ENCODE data around the gene AOPEP. TPM values are rescaled to one million over a fixed set of nuclear protein-coding genes. Genes with fewer than 3 reads are reported as not detected.

The AOPEP gene
- total RNA-seq, 1 experiment from 2014 or later, result 32.4 TPM

GRCh38 chr9:94680020-94680419, 46.5 kb upstream of the AOPEP start:
- H3K27me3 Mint-ChIP-seq (ENCODE audit: insufficient read depth, unreplicated experiment), result no peaks in the 10 kb centered on the region
- no peak overlapping the region for H3K4me3 Mint-ChIP-seq (ENCODE audit: unreplicated experiment)
- TF ChIP-seq, protein P1, sequence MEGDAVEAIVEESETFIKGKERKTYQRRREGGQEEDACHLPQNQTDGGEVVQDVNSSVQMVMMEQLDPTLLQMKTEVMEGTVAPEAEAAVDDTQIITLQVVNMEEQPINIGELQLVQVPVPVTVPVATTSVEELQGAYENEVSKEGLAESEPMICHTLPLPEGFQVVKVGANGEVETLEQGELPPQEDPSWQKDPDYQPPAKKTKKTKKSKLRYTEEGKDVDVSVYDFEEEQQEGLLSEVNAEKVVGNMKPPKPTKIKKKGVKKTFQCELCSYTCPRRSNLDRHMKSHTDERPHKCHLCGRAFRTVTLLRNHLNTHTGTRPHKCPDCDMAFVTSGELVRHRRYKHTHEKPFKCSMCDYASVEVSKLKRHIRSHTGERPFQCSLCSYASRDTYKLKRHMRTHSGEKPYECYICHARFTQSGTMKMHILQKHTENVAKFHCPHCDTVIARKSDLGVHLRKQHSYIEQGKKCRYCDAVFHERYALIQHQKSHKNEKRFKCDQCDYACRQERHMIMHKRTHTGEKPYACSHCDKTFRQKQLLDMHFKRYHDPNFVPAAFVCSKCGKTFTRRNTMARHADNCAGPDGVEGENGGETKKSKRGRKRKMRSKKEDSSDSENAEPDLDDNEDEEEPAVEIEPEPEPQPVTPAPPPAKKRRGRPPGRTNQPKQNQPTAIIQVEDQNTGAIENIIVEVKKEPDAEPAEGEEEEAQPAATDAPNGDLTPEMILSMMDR (IDR thresholded peaks at IDR 0.05; ENCODE audit: unreplicated experiment), result no peak
- no peaks in the 10 kb centered on the region for H3K9me3 Mint-ChIP-seq (ENCODE audit: unreplicated experiment)
- DNase-seq (ENCODE audit: unreplicated experiment), result no peak
- no TSS peak for BruUV-seq (replicated peaks)
- no peak overlapping the region for H3K27ac Mint-ChIP-seq (ENCODE audit: low read depth, unreplicated experiment)
- intact Hi-C loops (cut with micrococcal nuclease), result loop anchor here (5.0 kb wide), 1 partner anchor 1537 kb away; no protein-coding TSS in a partner anchor
- ChIA-PET CTCF (interaction anchor here (0.7 to 20.7 kb wide), 18 partner anchors 8 to 500 kb away, joined by 3 to 457 read pairs (median 8); no protein-coding TSS in a partner anchor), POLR2A (interaction anchor here (1.0 to 2.8 kb wide), 3 partner anchors 436 to 450 kb away, joined by 3 to 31 read pairs (median 5); no protein-coding TSS in a partner anchor)
- H3K4me1 Mint-ChIP-seq (ENCODE audit: insufficient read depth, unreplicated experiment), result peaks cover 2% of the 10 kb centered on the region
- peaks cover 10% of the 10 kb centered on the region for H3K36me3 Mint-ChIP-seq (ENCODE audit: insufficient read depth, unreplicated experiment)

GRCh38 chr9:94680621-94681020, 45.9 kb upstream of the AOPEP start:
- Mint-ChIP-seq H3K27me3 (ENCODE audit: insufficient read depth, unreplicated experiment) (no peaks in the 10 kb centered on the region), H3K4me3 (ENCODE audit: unreplicated experiment) (no peak overlapping the region), H3K4me1 (ENCODE audit: insufficient read depth, unreplicated experiment) (no peaks in the 10 kb centered on the region), H3K9me3 (ENCODE audit: unreplicated experiment) (no peaks in the 10 kb centered on the region), H3K27ac (ENCODE audit: low read depth, unreplicated experiment) (no peak overlapping the region), H3K36me3 (ENCODE audit: insufficient read depth, unreplicated experiment) (peaks cover 9% of the 10 kb centered on the region)
- BruUV-seq (replicated peaks), result no TSS peak
- intact Hi-C loops (cut with micrococcal nuclease), result loop anchor here (1.0 to 5.0 kb wide), 5 partner anchors 103 to 1537 kb away; no protein-coding TSS in a partner anchor
- POLR2A ChIA-PET, result interaction anchor here (0.6 to 2.8 kb wide), 7 partner anchors 18 to 488 kb away, joined by 3 to 31 read pairs (median 5); no protein-coding TSS in a partner anchor
- CTCF ChIA-PET, result interaction anchor here (0.6 to 20.7 kb wide), 43 partner anchors 7 to 876 kb away, joined by 3 to 457 read pairs (median 5); no protein-coding TSS in a partner anchor
- no peak for DNase-seq (ENCODE audit: unreplicated experiment)
- TF ChIP-seq, protein P1 (IDR thresholded peaks at IDR 0.05; ENCODE audit: unreplicated experiment), result no peak

GRCh38 chr9:94681508-94681907, 45.0 kb upstream of the AOPEP start:
- TF ChIP-seq, protein P1 (IDR thresholded peaks at IDR 0.05; ENCODE audit: unreplicated experiment), result peak; percentile 81
- Mint-ChIP-seq H3K4me3 (ENCODE audit: unreplicated experiment) (no peak overlapping the region), H3K27ac (ENCODE audit: low read depth, unreplicated experiment) (no peak overlapping the region), H3K36me3 (ENCODE audit: insufficient read depth, unreplicated experiment) (peaks cover 5% of the 10 kb centered on the region), H3K27me3 (ENCODE audit: insufficient read depth, unreplicated experiment) (no peaks in the 10 kb centered on the region), H3K9me3 (ENCODE audit: unreplicated experiment) (no peaks in the 10 kb centered on the region), H3K4me1 (ENCODE audit: insufficient read depth, unreplicated experiment) (no peaks in the 10 kb centered on the region)
- intact Hi-C loops (cut with micrococcal nuclease), result loop anchor here (1.0 to 5.0 kb wide), 5 partner anchors 102 to 1536 kb away; no protein-coding TSS in a partner anchor
- CTCF ChIA-PET, result interaction anchor here (0.5 to 20.7 kb wide), 58 partner anchors 8 to 1537 kb away, joined by 3 to 457 read pairs (median 4); partner anchors contain the start of gene AOPEP
- BruUV-seq (replicated peaks), result no TSS peak
- POLR2A ChIA-PET, result interaction anchor here (0.6 to 2.8 kb wide), 11 partner anchors 9 to 487 kb away, joined by 3 to 31 read pairs (median 4); no protein-coding TSS in a partner anchor
- peak; percentile 76 for DNase-seq (ENCODE audit: unreplicated experiment)

DNA sequence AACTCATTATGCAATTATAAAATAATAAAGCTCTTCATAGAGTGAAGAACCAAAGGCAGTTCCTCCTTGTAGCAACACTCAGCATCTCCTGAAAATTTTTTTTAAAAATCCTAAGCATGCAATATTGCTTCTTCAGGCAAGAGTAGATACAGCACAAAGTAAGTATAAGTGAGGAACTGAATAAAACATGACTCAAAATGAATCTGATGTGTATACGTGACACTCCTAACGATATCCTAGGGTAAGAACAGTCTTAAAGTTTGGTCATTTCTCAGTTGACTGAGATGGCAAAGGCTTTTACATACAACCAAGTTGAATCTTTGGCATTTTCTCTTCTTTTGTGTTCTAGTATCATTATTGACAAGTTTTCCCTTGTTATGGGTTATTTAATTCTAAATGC, 41.1 kb upstream of the AOPEP start:
- CTCF ChIA-PET, result interaction anchor here (20.7 kb wide), 1 partner anchor 445 kb away, joined by 457 read pairs; no protein-coding TSS in a partner anchor
- BruUV-seq (replicated peaks), result no TSS peak

More for the DNA sequence above, 41.1 kb upstream of the AOPEP start:
- no peak overlapping the region for H3K4me3 Mint-ChIP-seq (ENCODE audit: unreplicated experiment)
- no peak overlapping the region for H3K27ac Mint-ChIP-seq (ENCODE audit: low read depth, unreplicated experiment)
- DNase-seq (ENCODE audit: unreplicated experiment), result no peak
- H3K4me1 Mint-ChIP-seq (ENCODE audit: insufficient read depth, unreplicated experiment), result no peaks in the 10 kb centered on the region
- H3K27me3 Mint-ChIP-seq (ENCODE audit: insufficient read depth, unreplicated experiment), result peaks cover 24% of the 10 kb centered on the region
- intact Hi-C loops (cut with micrococcal nuclease), result no loop called here
- TF ChIP-seq, protein P1 (IDR thresholded peaks at IDR 0.05; ENCODE audit: unreplicated experiment), result no peak
- no peaks in the 10 kb centered on the region for H3K9me3 Mint-ChIP-seq (ENCODE audit: unreplicated experiment)
- POLR2A ChIA-PET, result no interaction called here
- no peaks in the 10 kb centered on the region for H3K36me3 Mint-ChIP-seq (ENCODE audit: insufficient read depth, unreplicated experiment)

Data from MCF 10A (cell line).